ENCODE results near the gene RANGRF. TPM values are rescaled to one million over a fixed set of nuclear protein-coding genes. Genes with fewer than 3 reads are reported as not detected.

The RANGRF gene
- total and polyA plus RNA-seq, 9 of the 15 experiments (the other 6 are each of a cell fraction or from before 2014, with no cell fraction given) = 7.6 to 60.0 (median 16.0) TPM

DNA sequence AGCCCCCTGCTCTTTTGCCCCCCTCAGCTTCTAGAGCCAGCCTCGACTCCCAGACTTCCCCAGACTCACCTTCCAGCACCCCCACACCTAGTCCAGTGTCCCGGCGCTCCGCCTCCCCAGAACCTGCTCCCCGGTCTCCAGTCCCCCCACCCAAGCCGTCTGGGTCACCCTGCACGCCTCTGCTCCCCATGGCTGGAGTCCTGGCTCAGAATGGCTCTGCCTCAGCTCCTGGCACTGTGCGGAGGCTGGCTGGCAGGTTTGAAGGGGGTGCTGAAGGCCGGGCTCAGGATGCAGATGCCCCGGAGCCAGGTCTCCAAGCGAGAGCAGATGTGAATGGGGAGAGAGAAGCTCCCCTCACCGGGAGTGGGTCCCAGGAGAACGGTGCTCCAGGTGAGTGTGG, 23.8 kb downstream of the RANGRF start:
- in situ Hi-C loops (cut with MboI) (no loop called here), intact Hi-C loops (cut with micrococcal nuclease) (no loop called here)
- no peaks in the 10 kb centered on the region for H3K9me3 ChIP-seq (replicated peaks; ENCODE audit: control insufficient read depth, insufficient read depth, low read depth, low read length)
- H3K9ac ChIP-seq (ENCODE audit: insufficient read depth in 1 of 2, low read depth in 2 of 2, low read length in 2 of 2) = no peak overlapping the region
- DNase-seq (ENCODE audit: extremely low read depth in 1 of 4, low spot score in 3 of 4) (no peak), FAIRE-seq (no peak), ATAC-seq (no peak)
- ChIA-PET POLR2A (interaction anchor here (1.3 kb wide), 1 partner anchor 19 kb away, joined by 5 read pairs; no protein-coding TSS in a partner anchor), CTCF (ENCODE audit: low intra/inter-chr PET ratio) (no interaction called here)
- H3K9me1 ChIP-seq (ENCODE audit: control insufficient read depth, insufficient read depth, low read length) = no peaks in the 10 kb centered on the region
- H3K79me2 ChIP-seq (ENCODE audit: control insufficient read depth, insufficient read depth, low read length) = no peaks in the 10 kb centered on the region
- H3K4me1 ChIP-seq (replicated peaks in 1 of 2; ENCODE audit: control insufficient read depth in 2 of 2, insufficient read depth in 2 of 2, low read length in 2 of 2) = peaks cover 0 to 41% of the 10 kb centered on the region in 2 experiments; a peak in 2 of 5 replicates
- H2AFZ ChIP-seq (ENCODE audit: low read depth, low read length) = no peak overlapping the region
- BruUV-seq (replicated peaks) = no TSS peak
- H4K20me1 ChIP-seq (replicated peaks; ENCODE audit: control insufficient read depth, insufficient read depth, low read length) = no peaks in the 10 kb centered on the region; the same call in 1 of the 2 replicates
- WGBS (ENCODE audit: insufficient coverage, low coverage, missing lambda C conversion rate) = 8% methylated on average over 8 of the region's 13 CpGs
- no peaks in the 10 kb centered on the region for H3K36me3 ChIP-seq (ENCODE audit: control insufficient read depth, insufficient read depth, low read length)
- H3K27me3 ChIP-seq (ENCODE audit: control insufficient read depth in 2 of 2, insufficient read depth in 2 of 2, low read length in 2 of 2) = peaks cover 14 to 55% of the 10 kb centered on the region in 2 experiments; a peak in 4 of 5 replicates
- H3K4me2 ChIP-seq (ENCODE audit: insufficient read depth, low read length) = no peak overlapping the region
- no peak overlapping the region for H3K4me3 ChIP-seq
- H3K27ac ChIP-seq (ENCODE audit: extremely low read depth, low read depth, low read length) = no peak overlapping the region
- no peak for TF ChIP-seq SIN3A (IDR thresholded peaks at IDR 0.05; ENCODE audit: borderline replicate concordance in 2 of 2, control insufficient read depth in 1 of 2, low read depth in 2 of 2, low read length in 2 of 2)
- TF ChIP-seq ZFP36 (IDR thresholded peaks at IDR 0.05; ENCODE audit: low read depth, low read length, partially characterized antibody) = no peak
- no peak for TF ChIP-seq MLX (CRISPR knock-in tag; conservative IDR thresholded peaks at IDR 0.05)
- TF ChIP-seq ZNF143 (CRISPR knock-in tag; IDR thresholded peaks at IDR 0.05) = no peak
- TF ChIP-seq MTA3 (IDR thresholded peaks at IDR 0.05; ENCODE audit: borderline replicate concordance) = no peak

All from K562 (cell line).